Neutrophil (primary cell): ENCODE measurements around the gene CDK5RAP2.

Experiments
- H3K27ac ChIP-seq: fragments of 200-600 bp; sonication (generic); 2 replicates; pipeline ENCODE4 v1.5.1; 2016; ENCODE audit warnings: mild to moderate bottlenecking, moderate library complexity
- H3K27me3 ChIP-seq: fragments of 200-600 bp; sonication (generic); 2 replicates; pipeline ENCODE4 v1.6.0; 2016; ENCODE audit warnings: mild to moderate bottlenecking
- H3K36me3 ChIP-seq: fragments of 200-600 bp; sonication (generic); 2 replicates; pipeline ENCODE4 v1.5.1; 2017
- H3K4me1 ChIP-seq, 2 experiments: fragments of 200-600 bp in 1 of 2; sonication (generic) in 1 of 2; 1 replicate in 1 of 2; 2 replicates in 1 of 2; pipeline versions ENCODE4 v1.5.1 to v1.6.1; 2013 to 2016; ENCODE audit warnings: low read depth in 1 of 2, low read length in 1 of 2, mild to moderate bottlenecking in 1 of 2, moderate library complexity in 1 of 2; ENCODE audit not compliant: control insufficient read depth in 1 of 2, insufficient read depth in 1 of 2
- H3K4me3 ChIP-seq, 2 experiments: fragments of 200-600 bp in 1 of 2; sonication (generic) in 1 of 2; 1 replicate in 1 of 2; 2 replicates in 1 of 2; pipeline ENCODE4 v1.5.1; 2013 to 2016; ENCODE audit warnings: low read depth in 1 of 2, low read length in 1 of 2, mild to moderate bottlenecking in 1 of 2, moderate library complexity in 1 of 2
- H3K9me3 ChIP-seq: fragments of 200-600 bp; sonication (generic); 2 replicates; pipeline ENCODE4 v1.5.1; 2016
- TF ChIP-seq, protein P1 (sequence below): fragments of 200-600 bp; sonication (generic); IDR thresholded peaks from 2 replicates; pipeline ENCODE4 v1.5.1; 2016; ENCODE audit warnings: antibody characterized with exemption

Gene CDK5RAP2

DNA sequence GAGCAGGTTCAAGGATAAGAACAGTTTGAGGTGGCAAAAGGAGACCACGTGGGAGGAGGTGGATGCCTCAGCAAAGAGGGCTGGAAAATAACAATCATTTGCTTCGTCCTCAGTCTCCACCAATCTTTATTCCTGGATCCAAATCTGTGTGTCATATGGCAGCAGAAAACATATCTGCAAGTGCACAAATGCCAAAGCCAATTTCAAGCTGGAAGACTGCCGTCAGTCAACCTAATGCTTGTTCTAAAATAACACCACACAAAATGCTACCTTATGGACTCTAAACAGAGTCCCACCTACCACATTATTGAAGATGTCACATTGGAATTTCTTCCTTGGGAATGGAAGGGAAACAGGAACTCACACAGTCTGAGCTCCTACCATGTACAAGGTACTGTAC lies 129.1 kb downstream of the CDK5RAP2 start:
- H3K4me1 ChIP-seq, result peaks cover 4 to 5% of the 10 kb centered on the region in 2 experiments
- TF ChIP-seq, protein P1, sequence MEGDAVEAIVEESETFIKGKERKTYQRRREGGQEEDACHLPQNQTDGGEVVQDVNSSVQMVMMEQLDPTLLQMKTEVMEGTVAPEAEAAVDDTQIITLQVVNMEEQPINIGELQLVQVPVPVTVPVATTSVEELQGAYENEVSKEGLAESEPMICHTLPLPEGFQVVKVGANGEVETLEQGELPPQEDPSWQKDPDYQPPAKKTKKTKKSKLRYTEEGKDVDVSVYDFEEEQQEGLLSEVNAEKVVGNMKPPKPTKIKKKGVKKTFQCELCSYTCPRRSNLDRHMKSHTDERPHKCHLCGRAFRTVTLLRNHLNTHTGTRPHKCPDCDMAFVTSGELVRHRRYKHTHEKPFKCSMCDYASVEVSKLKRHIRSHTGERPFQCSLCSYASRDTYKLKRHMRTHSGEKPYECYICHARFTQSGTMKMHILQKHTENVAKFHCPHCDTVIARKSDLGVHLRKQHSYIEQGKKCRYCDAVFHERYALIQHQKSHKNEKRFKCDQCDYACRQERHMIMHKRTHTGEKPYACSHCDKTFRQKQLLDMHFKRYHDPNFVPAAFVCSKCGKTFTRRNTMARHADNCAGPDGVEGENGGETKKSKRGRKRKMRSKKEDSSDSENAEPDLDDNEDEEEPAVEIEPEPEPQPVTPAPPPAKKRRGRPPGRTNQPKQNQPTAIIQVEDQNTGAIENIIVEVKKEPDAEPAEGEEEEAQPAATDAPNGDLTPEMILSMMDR, result no peak
- no peaks in the 10 kb centered on the region for H3K27me3 ChIP-seq
- peaks cover 50% of the 10 kb centered on the region for H3K36me3 ChIP-seq
- no peak overlapping the region for H3K27ac ChIP-seq
- H3K9me3 ChIP-seq, result no peaks in the 10 kb centered on the region
- H3K4me3 ChIP-seq, result no peak overlapping the region

DNA sequence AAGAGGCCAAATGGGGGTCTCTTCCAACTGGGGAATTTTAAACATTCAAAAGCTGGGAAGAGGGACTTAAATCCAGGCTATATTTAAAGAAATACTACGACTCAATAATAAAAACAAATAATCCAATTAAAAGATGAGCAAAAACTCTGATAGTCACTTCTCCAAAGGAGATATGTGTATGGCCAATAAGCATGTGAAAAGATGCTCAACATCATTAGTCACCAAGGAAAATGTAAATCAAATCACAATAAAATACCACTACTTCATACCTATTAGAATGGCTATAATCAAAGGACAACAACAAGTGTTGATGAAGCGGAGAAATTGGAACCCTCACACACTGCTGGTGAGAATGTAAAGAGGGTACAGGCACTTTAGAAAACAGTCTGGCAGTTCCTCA lies 130.4 kb downstream of the CDK5RAP2 start:
- no peaks in the 10 kb centered on the region for H3K9me3 ChIP-seq
- TF ChIP-seq, protein P1, result no peak
- no peak overlapping the region for H3K27ac ChIP-seq
- no peak overlapping the region for H3K4me3 ChIP-seq
- H3K27me3 ChIP-seq, result no peaks in the 10 kb centered on the region
- H3K4me1 ChIP-seq, result peaks cover 6 to 8% of the 10 kb centered on the region in 2 experiments
- H3K36me3 ChIP-seq, result peaks cover 44% of the 10 kb centered on the region

DNA sequence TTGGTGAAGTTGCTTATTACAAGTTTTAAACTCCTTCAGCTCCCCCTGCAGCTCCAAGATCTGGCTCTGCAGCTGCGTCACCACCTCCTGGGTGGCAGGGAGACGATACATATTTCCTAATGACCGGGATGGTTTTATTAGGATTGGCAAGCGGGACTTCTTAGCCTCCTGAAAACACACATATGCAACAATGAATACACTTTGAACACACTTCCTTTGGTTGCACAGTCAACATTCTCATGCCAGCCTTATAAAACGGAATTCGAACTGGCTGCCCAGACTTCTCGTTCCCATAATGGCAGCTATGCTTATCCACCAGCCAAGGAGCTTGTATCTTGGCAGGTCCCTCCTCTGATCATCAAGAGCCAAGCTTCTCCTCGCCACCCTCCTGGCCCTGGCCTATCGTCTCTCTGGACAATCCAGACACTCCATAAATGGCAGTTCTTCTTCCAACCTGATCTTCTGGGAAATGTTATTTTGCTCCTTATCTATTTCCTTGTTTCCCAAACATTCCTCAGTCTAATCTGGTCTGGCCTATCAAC lies 131.9 kb downstream of the CDK5RAP2 start:
- Histone ChIP-seq H3K27ac (no peak overlapping the region), H3K36me3 (peaks cover 39% of the 10 kb centered on the region)

DNA sequence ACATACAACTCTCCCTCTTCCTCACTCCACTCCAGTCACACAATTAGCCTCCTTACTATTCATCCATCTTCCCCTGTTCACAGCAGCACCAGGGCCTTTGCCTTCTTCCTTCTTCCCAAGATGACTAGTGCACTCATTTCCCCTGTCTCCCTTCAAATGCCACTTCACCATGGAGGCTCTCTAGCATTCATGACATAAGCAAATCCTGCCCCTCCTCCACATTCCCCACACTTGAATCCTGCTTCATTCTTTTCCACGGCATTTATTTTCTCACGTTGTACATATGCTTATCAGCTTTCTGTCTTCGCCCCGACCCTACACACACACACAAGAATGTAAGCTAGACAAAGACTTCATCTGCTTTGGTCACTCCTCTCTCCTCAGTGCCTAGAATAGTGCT lies 133.3 kb downstream of the CDK5RAP2 start:
- TF ChIP-seq, protein P1, result no peak
- peaks cover 33% of the 10 kb centered on the region for H3K36me3 ChIP-seq

More for the DNA sequence above, 131.9 kb downstream of the CDK5RAP2 start:
- TF ChIP-seq, protein P1, result no peak
- no peaks in the 10 kb centered on the region for H3K9me3 ChIP-seq
- H3K27me3 ChIP-seq, result no peaks in the 10 kb centered on the region
- H3K4me3 ChIP-seq, result no peak overlapping the region
- H3K4me1 ChIP-seq, result peaks cover 6 to 8% of the 10 kb centered on the region in 2 experiments

DNA sequence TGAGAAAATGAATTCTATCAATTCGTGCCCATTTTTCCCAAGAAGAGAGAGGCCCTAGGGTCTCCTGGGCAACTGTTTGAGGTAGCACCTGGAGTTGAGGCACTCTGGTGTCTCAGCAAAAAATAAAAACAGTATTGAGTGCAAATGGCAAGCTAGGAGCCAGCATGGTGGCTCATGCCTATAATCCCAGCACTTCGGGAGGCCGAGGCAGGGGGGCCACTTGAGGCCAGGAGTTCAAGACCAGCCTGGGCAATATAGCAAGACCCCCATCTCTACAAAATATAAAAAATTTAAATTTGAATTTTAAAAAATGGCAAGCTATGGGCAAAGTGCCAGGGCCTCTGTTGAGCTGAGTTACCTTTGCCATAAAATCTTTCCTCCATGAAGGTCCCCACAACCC lies 136.0 kb downstream of the CDK5RAP2 start:
- Histone ChIP-seq H3K4me1 (peaks cover 11 to 30% of the 10 kb centered on the region in 2 experiments), H3K4me3 (no peak overlapping the region), H3K36me3 (peaks cover 34% of the 10 kb centered on the region), H3K27me3 (no peaks in the 10 kb centered on the region), H3K9me3 (no peaks in the 10 kb centered on the region), H3K27ac (no peak overlapping the region)
- TF ChIP-seq, protein P1, result no peak

More for the DNA sequence above, 133.3 kb downstream of the CDK5RAP2 start:
- Histone ChIP-seq H3K27ac (no peak overlapping the region), H3K4me3 (no peak overlapping the region), H3K27me3 (no peaks in the 10 kb centered on the region), H3K9me3 (no peaks in the 10 kb centered on the region), H3K4me1 (peaks cover 8 to 13% of the 10 kb centered on the region in 2 experiments)

DNA sequence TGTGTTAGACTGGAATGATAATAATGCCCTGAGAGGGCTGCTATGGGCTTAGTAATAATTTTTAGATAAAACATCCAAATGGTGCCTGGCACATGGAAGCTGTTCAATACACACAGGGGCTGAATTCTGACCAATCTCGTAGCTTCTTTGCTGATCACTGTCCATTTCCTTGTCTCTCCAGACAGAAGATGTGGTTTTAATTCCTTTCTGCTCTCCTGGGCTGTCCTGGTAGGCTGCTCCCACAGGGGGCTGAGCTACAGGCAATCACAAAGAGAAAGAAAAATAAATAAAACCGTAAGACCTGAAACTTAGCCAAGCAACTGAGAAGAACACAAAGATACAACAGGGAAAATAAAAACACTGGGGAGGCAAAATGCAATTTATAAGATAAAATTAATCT lies 136.5 kb downstream of the CDK5RAP2 start:
- no peaks in the 10 kb centered on the region for H3K27me3 ChIP-seq
- TF ChIP-seq, protein P1, result no peak
- H3K27ac ChIP-seq, result no peak overlapping the region
- no peak overlapping the region for H3K4me3 ChIP-seq
- H3K36me3 ChIP-seq, result peaks cover 34% of the 10 kb centered on the region
- no peaks in the 10 kb centered on the region for H3K9me3 ChIP-seq
- H3K4me1 ChIP-seq, result peaks cover 15 to 35% of the 10 kb centered on the region in 2 experiments
